Erythroblast (primary cell): Measurements from ENCODE around the gene KIF9.
A peak's percentile ranks its signal among the peaks of the same experiment; 100 is the strongest.
"Not testable (repeated sequence)": the region's sequence is repeated elsewhere in the genome, so short reads cannot be mapped to it uniquely, and the experiment has no call there.

ENCODE experiments used
- DNase-seq, 2 experiments: peaks; one replicate each; lab custom pipeline; 2025; lab: John Stamatoyannopoulos, UW
- GATA1 ChIP-seq: IDR thresholded peaks from 2 replicates; pipeline ENCODE4 v1.6.1; 2011; ENCODE audit warnings: low read depth, mild to moderate bottlenecking, control low read depth, low read length, moderate library complexity
- POLR2A ChIP-seq: IDR thresholded peaks from 2 replicates; pipeline ENCODE4 v1.6.1; 2011; ENCODE audit warnings: mild to moderate bottlenecking, low read length

The KIF9 gene

DNA sequence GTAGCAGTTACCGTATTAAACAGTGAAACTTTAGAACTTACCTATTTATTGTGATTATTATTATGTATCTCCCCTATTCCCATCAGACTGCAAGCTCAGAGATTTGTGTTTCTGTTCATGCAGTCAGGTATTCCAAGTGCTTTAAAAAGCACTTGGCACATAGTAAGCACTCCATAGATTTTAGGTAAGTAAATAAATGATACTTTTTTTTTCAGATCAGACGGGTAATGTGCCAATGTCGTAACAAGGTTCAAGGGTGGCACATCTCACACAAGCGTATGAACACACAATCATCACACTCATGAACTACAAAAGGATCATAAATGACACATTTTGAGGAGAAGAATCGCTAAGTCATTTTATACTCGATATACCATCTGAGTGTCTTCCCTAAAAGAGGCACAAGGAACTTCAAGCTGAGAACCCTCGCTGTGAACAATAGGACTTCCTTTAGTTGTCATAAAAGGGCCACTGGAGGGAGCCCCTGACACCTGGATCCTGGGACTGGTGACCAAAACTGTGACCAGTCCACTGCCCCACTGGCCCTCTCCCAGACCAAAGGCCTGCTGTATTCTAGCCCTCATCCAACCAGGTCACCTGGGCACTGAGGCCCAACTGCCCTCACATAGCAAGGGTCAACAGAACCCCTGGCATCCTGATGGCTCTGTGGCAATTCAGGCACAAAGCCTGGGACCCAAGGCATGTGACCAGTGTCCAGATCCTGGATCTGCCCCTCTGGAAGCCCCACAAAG, 32.1 kb downstream of the KIF9 start:
- no peak for TF ChIP-seq POLR2A
- no peak for TF ChIP-seq GATA1
- DNase-seq = peak; percentile 54 to 55

DNA sequence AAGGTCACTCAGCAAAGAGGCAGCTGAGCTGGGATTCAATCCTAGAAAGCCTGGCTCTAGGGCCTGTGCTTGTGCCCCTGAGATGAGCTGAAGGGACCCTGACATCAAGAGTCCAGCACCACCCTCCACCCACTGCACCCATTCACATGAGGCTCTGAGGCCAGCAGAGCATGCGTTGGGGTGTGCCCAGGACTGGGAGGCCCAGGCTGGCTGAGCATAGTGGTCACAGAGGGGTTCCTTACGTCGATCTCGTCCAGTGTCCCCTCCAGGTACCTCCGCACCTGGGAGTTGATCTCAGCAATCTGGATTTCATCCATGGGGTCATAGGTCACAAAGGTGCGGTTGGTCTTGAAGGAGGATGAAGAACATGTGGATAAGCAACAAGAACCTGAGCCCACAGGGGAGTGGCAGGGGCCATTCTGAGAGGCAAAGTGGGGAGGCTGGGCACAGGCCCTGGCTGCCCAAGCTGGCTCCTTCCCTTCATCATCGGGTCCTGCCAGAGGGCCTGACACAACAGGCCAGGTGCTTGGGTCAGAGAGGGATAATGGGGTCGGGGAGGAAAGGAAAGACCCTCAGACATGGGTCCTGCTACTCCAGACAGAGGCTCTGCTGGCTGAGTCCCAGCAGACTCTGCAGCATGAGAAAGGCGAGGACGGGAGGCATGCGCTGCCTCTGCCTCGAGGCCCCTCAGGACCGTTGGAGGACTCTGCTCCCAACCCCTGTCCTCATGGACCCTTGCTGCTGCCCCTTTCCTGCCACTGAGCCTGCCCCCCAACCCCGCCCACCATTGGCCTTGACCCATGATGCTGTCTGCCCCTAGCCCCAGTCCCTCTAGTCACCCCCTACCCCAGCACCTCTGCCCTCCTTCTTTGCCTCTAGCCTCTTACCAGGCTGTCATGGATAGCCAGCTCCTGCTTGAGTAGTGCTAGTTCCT, 35.2 kb downstream of the KIF9 start:
- no peak for DNase-seq
- TF ChIP-seq GATA1 = no peak
- TF ChIP-seq POLR2A = no peak

DNA sequence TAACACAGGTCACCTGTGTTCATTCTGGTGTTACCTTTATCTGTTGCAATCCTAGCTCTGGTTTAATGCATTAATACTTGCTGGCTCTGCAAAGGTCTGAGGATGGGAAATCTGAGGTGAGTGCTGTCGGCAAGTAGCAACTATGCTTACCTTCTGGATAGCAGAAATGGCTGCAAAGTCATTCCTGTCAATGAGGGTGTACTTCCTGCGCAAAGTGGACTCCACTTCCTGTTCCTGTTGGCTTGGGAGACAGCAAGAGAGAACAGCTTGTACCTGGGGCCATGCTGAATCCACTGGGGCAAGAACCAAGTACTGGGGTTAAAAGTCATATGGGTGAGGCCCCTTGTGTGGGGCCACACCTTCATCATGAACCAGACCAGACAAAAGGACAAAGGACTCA, 37.3 kb downstream of the KIF9 start:
- DNase-seq = no peak
- TF ChIP-seq POLR2A (no peak), GATA1 (no peak)

DNA sequence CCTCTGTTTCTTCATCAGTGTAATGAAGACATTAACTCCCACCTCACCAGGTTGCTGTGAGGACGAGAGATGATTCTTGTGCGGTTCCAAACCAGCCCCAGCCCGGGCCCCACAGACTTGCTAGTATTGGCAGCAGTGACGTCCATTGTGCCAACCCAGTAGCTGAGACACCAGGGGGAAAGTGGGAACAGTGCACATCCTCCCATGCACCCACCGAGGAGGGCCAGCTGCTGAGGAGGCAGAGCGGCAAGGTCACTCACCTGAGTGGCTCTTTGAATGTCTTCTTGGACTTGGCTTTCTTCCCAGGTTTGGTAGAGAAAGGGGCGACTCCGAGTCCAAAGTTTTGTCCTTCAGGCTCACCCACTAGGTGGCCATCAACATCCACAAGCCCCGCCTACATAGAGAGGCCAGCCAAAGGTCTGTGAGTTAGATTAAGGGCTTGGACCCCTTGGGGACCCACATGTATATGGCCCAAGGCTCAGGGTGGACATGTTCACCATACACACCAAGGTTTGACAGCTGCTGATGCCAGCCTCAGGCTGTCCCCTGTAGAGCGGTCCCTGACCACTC, 38.0 kb downstream of the KIF9 start:
- no peak for DNase-seq
- TF ChIP-seq GATA1 (no peak), POLR2A (no peak)

DNA sequence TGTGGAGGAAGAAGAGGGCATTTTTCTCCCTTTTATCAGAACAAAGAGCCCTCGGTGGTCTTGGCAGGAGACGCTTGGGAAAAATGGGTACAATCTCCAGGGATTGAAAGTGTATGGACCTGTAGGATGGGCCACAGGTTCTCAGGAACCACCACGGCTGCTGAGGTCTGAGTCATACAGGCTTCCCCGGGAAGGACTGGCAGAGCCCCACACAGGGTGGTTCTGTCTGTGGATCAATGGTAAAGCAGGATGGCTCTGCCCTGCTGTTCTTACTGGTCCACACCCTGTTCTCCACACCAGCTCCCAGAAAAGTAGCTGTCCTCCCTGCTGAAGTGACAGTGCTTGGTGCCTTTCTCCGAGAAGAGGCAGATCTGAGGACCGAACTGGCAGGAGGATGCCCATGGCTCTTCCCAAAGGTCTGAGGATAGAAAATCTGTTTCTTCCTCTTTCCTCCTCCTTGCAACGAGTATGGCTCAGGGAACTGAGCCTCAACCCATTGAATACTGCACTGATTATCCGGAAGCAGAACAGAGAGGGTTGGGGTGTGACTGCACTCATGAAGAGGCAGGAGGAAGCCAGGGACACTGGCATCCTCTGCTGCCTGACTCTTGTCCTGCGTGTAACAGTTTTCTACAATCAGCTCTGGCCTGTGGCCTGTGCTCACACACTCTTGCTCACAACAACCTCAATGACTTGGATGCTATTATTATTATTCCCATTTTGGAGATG, 39.0 kb downstream of the KIF9 start:
- no peak for TF ChIP-seq POLR2A
- TF ChIP-seq GATA1 = no peak
- no peak for DNase-seq

DNA sequence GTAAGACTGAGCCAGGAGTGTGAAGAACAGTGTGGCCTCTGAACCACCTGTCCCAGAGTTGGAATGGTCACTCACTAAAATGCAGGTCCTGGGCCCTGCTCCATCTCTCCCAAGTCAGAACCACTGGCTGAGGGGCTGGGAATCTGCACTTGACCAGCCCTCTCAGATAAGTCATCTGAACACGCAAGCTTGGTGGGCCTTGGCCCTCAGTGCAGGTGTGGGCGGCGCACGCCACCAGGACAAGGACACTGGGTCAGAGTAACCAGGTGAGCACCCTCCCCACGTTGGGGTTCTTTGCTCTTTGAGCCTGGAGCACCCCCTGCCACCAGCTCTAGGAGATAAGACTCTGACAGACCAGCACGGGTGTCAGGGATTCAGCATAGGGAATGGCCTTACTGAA, 42.7 kb downstream of the KIF9 start:
- no peak for DNase-seq
- no peak for TF ChIP-seq POLR2A
- TF ChIP-seq GATA1 = no peak

DNA sequence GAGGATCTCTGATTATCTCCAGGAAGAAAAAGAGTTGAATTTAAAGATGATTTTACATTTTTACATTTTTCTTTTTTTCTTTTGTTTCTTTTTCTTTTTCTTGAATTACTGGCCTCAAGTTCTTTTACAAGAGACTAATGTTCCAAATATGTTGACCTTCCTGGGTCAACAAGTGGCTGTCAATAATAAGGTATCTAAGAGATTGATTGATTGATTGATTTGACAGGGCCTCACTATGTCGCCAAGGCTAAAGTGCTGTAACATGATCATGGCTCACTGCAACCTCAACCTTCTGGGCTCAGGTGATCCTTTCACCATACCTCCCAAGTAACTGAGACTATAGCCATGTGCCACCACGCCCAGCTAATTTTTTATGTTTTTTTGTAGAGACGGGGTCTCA, 44.6 kb downstream of the KIF9 start:
- TF ChIP-seq POLR2A = no peak
- no peak for TF ChIP-seq GATA1
- DNase-seq = no peak

DNA sequence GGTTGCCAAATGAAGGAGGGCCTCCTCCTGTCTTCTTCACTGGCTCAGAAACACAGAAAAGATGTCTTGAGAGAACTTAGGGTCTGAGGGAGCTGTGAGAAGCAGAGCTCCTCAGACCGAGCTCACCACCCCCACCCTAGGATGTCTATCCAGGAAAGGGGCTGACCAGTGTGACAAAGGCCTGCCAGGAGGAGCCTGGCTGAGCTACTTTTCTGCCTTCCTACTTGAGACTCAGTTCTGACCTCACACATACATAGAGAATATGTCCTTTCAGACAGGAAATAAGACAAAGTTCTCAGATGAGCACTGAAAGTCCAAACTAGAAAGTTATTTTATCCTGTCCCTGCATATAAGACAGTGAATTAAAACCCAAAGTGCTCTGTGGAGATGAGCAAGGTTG, 54.5 kb downstream of the KIF9 start:
- DNase-seq = no peak
- no peak for TF ChIP-seq POLR2A
- no peak for TF ChIP-seq GATA1

DNA sequence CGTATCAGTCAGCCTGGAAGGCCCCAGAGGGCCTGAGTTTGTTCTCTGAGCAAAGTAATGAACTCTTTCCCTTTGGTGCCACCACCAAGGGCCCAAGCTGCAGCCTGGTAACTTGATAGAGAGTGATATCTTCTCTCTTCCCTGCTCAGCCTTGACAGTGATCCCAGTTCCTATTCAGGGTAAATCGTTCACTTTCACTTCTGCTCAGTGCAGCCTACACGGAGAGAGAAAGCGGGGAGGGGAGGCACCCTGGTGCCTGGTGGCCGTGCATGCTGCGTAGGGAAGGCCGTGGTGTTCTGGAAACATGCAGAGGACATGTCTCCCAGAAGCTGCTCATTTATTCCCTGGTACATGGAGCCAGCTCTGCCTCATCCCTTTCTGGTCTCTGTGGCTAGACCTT, 54.9 kb downstream of the KIF9 start:
- TF ChIP-seq GATA1 (no peak), POLR2A (no peak)
- DNase-seq = no peak

DNA sequence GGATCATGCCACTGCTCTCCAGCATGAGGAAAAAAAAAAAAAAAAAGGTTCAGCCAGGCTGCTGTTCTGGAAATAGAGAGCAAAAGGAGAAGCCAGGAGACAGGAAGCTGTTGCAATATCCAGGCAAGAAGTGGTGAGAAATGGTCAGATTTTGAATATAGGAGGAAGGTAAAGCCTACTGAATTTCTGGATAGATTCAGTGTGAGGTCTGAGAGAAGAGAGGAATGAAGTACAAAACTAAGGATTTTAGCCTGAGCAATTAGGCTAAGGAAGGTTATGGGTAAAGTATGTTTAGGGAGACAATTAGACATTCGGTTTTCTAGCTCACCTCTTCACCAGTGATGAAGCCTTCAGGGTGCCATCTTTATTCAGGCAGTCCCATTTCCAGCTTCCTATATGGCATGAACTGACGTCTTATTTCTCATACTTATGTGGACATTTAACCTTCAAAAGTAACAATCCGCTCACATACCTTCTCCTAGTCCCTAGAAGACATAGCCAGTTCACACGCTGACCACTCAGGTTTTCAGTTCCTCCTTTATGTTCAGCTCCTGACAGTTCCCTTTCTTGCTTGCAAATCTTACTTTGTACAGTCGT, 57.2 kb downstream of the KIF9 start:
- DNase-seq = no peak
- no peak for TF ChIP-seq GATA1
- TF ChIP-seq POLR2A = no peak

DNA sequence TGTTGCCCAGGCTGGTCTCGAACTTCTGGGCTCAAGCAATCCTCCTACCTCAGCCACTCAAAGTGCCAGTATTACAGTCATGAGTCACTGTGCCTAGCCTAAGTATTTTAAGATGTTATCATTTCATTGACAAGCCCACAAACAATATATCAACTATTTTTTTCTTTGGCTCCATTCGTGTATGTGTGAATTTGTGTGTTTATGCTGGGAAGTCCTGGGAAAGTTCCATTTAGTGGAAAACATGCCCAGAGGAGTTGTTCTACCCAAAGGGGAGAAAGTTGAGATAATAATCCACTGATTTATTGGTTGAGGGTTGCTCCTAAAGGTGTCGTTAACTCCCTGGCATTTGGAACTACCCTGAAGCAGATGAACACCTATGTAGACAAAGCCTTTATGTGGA, 58.8 kb downstream of the KIF9 start:
- TF ChIP-seq GATA1 (no peak), POLR2A (no peak)
- no peak for DNase-seq

DNA sequence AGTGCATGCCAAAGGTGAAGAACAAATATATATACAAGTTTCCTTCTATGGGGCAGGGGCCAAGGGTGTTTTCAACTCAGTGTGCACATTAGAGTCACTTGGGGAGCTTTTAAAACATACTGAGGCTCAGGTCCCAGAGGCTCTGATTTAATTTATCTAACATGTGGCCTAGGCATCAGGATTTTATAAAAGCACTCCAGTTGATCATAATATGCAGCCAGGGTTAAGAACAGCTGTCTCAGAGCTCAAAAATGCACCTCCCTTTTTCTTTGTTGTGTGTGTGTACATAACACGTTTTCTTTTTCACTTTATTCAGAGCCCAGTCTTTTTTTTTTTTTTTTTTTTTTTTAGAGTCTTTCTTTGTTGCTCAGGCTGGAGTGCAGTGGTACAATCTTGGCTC, 60.8 kb downstream of the KIF9 start:
- no peak for TF ChIP-seq POLR2A
- TF ChIP-seq GATA1 = no peak

DNA sequence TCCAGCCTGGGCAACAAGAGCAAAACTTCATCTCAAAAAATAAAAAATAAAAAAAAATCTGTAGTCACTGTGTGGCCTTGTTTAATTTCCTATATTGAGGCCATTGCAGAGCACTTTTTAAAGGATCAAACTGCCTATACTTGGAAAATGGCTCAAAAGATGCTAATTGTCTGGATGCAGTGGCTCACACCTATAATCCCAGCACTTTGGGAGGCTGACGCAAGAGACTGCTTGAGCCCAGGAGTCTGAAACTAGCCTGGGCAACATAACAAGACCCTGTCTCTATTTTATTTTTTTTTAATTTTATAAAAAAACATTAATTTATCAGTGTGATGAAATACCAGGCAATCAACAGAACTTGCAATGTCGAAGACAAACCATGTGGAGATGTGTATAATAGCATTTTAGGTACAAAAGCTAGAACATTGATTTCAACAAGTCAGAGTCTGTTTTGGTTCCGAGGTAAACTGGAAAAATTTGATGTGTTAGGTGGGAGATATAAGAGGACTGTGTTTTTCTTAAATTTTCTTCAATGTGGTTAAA, 71.7 kb downstream of the KIF9 start:
- TF ChIP-seq GATA1 (no peak), POLR2A (no peak)
- DNase-seq = no peak

More for the DNA sequence above, 60.8 kb downstream of the KIF9 start:
- DNase-seq = no peak

DNA sequence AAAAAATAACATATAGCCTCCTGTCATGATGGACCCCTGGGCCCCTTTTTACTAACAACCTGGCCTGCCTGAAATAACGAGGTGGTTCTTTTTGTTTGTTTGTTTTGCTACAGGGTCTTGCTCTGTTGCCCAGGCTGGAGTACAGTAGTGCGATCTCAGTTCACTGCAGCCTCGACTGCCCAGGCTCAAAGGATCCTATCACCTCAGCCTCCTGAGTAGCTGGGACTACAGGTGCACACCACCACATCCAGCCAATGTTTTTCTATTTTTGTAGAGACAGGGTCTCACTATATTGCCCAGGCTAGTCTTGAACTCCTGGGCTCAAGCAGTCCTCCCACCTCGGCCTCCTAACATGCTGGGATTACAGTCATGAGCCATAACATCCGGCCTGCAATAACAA, 76.6 kb downstream of the KIF9 start:
- not testable (repeated sequence) for DNase-seq
